Activated naive CD4-positive, alpha-beta T cell treated with anti-CD3 and anti-CD28 coated beads, Interleukin-2, amount 50 U/mL, for 24 hours (primary cell): ENCODE data around the gene NIPBL.
"Not testable (repeated sequence)": the region's sequence is repeated elsewhere in the genome, so short reads cannot be mapped to it uniquely, and the experiment has no call there.

Experiments used
- H3K27ac Mint-ChIP-seq: one replicate; pipeline ENCODE4 v1.8.0; 2021; ENCODE audit warnings: mild to moderate bottlenecking, mixed read lengths
- H3K27me3 Mint-ChIP-seq: one replicate; pipeline ENCODE4 v1.8.0; 2021; ENCODE audit warnings: mixed read lengths
- H3K36me3 Mint-ChIP-seq: one replicate; pipeline ENCODE4 v1.8.0; 2021; ENCODE audit warnings: mixed read lengths
- H3K4me1 Mint-ChIP-seq: one replicate; pipeline ENCODE4 v1.8.0; 2021; ENCODE audit warnings: mixed read lengths
- H3K4me3 Mint-ChIP-seq: one replicate; pipeline ENCODE4 v1.8.0; 2021; ENCODE audit warnings: mild to moderate bottlenecking, mixed read lengths
- H3K9me3 Mint-ChIP-seq: one replicate; pipeline ENCODE4 v1.8.0; 2021; ENCODE audit warnings: mixed read lengths

The NIPBL gene

DNA sequence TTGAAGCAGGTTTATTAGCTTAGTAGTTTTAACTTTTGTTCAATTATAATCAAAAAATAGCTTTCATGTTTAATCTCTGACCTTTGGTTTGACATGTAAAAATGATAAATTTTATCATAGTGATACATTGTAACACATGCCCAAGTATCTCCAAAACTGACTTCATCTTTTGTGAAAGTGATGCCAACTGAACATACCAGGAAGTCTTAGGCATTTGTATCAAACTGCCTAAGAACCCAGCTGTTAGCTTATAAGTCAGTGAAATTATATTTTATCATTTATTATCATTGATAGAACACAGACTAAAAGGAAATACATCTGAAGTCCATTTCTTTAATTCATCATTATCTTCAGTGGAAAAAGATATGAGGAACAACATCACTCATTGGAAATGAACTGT lies 39.1 kb downstream of the NIPBL start:
- Mint-ChIP-seq H3K27ac (no peak overlapping the region), H3K36me3 (peaks cover 4% of the 10 kb centered on the region), H3K9me3 (peaks cover 4% of the 10 kb centered on the region), H3K27me3 (no peaks in the 10 kb centered on the region), H3K4me3 (no peak overlapping the region), H3K4me1 (peaks cover 54% of the 10 kb centered on the region)

DNA sequence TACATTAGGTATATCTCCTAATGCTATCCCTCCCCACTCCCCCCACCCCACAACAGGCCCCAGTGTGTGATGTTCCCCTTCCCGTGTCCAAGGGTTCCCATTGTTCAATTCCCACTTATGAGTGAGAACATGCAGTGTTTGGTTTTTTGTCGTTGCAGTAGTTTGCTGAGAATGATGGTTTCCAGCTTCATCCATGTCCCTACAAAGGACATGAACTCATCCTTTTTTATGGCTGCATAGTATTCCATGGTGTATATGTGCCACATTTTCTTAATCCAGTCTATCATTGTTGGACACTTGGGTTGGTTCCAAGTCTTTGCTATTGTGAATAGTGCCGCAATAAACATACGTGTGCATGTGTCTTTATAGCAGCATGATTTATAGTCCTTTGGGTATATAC lies 40.0 kb downstream of the NIPBL start:
- not testable (repeated sequence) for H3K9me3 Mint-ChIP-seq, H3K27me3 Mint-ChIP-seq, H3K4me3 Mint-ChIP-seq, H3K36me3 Mint-ChIP-seq, H3K27ac Mint-ChIP-seq
- H3K4me1 Mint-ChIP-seq = peaks cover 64% of the 10 kb centered on the region

DNA sequence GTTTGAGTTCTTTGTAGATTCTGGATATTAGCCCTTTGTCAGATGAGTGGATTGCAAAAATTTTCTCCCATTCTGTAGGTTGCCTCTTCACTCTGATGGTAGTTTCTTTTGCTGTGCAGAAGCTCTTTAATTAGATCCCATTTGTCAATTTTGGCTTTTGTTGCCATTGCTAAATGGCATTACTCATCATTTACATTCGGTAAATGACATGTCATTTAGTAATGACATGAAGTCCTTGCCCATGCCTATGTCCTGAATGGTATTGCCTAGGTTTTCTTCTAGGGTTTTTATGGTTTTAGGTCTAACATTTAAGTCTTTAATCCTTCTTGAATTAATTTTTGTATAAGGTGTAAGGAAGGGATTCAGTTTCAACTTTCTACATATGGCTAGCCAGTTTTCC lies 40.8 kb downstream of the NIPBL start:
- not testable (repeated sequence) for H3K4me3 Mint-ChIP-seq, H3K36me3 Mint-ChIP-seq, H3K9me3 Mint-ChIP-seq, H3K27me3 Mint-ChIP-seq
- Mint-ChIP-seq H3K4me1 (peaks cover 69% of the 10 kb centered on the region), H3K27ac (peak overlapping the region; percentile 72)

DNA sequence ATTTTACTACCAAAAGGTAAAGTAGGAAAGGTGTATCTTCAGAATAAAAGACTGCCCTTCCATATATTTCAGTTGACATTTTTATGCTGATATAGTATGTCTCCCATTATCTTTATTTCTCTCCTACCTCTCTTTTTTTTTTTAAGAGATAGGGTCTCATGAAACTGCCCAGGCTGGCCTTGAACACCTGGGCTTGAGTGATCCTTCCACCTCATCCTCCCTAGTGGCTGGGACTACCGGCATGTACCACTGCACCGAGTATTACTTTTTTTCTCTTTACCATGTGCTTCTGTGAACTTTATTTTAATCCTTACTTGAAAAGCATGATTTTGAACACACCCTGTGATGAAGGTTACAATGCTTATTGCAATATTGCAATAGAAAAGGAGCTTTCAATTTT lies 42.7 kb downstream of the NIPBL start:
- no peak overlapping the region for H3K4me3 Mint-ChIP-seq

DNA sequence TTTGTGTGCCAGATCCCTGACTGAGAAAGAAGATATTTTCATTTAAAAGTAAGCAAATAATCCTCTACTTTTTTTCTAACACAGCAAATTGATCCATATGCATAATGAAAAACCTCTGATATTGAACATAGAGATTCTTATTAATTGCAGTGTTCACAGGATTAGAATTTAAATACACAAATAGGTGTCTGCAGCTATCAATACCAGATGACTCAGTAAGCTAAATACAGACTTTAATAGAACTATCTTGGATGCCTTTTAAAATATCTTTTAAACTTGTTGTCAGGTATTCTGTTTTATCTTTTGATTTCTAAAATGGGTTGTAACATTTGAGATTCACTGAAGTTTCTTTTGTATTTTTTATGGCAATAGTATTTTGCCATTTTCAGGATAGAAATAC lies 43.1 kb downstream of the NIPBL start:
- Mint-ChIP-seq H3K4me1 (peaks cover 67% of the 10 kb centered on the region), H3K27me3 (no peaks in the 10 kb centered on the region), H3K27ac (no peak overlapping the region), H3K4me3 (no peak overlapping the region), H3K9me3 (peaks cover 4% of the 10 kb centered on the region), H3K36me3 (peaks cover 4% of the 10 kb centered on the region)

More for the DNA sequence above, 42.7 kb downstream of the NIPBL start:
- H3K27ac Mint-ChIP-seq = no peak overlapping the region
- H3K4me1 Mint-ChIP-seq = peaks cover 66% of the 10 kb centered on the region
- peaks cover 4% of the 10 kb centered on the region for H3K9me3 Mint-ChIP-seq
- H3K27me3 Mint-ChIP-seq = no peaks in the 10 kb centered on the region
- H3K36me3 Mint-ChIP-seq = peaks cover 4% of the 10 kb centered on the region

DNA sequence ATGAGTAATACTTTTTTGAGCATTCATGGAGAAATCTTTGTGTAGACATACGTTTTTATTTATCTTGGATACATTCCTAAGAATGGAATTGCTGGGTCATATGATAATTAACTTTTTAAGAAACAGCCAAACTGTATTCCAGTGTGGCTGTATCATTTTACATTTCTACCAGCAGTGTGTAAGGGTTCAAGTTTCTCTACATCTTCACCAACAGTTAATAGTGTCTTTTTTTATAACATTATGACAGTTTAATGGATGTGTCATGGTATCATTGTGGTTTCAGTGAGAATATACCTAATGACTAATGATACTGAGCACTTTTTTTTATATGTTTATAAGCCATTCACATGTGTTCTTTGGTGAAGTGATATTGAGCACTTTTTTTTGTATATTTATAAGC lies 52.4 kb downstream of the NIPBL start:
- Mint-ChIP-seq H3K27me3 (no peaks in the 10 kb centered on the region), H3K4me3 (peak overlapping the region; percentile 67), H3K27ac (peak overlapping the region; percentile 53), H3K36me3 (peaks cover 6% of the 10 kb centered on the region), H3K4me1 (peaks cover 90% of the 10 kb centered on the region), H3K9me3 (no peaks in the 10 kb centered on the region)

DNA sequence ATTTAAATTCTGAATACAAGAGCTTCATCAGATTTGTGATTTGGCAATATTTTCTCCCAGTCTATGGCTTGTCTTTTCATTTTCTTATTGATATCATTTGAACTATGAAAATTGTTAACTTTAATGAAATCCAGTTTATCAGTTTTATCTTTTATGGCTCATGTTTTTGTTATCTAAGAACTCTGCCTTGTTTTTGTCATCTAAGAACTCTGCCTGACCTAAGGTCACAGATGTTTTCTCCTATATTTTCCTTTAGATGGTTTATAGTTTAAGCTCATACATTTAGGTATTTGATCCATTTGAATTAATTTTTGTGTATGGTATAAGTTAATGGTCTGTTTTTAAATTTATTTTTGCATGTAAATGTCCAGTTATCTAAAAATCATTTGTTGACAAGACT lies 52.9 kb downstream of the NIPBL start:
- Mint-ChIP-seq H3K9me3 (no peaks in the 10 kb centered on the region), H3K4me1 (peaks cover 92% of the 10 kb centered on the region), H3K27ac (no peak overlapping the region), H3K4me3 (no peak overlapping the region), H3K36me3 (peaks cover 6% of the 10 kb centered on the region), H3K27me3 (no peaks in the 10 kb centered on the region)

DNA sequence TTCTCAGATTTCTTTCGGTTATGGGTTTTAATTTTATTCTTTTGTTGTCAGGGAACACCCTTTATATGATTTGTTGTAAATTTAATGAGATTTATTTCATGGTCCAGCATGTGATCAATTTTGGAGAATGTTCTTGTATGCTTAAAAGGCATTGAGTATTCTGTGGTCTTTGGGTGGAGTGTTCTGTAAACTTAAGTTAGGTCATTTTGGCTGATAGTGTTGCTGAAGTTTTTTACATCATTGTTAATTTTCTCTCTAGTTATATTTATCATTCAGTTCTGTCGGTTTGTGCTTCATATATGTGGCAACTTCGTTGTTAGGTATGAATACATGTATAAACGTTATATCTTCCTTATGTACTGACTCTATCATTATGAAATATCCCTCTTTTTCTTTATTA lies 55.5 kb downstream of the NIPBL start:
- Mint-ChIP-seq H3K9me3 (no peaks in the 10 kb centered on the region), H3K4me3 (peak overlapping the region; percentile 34), H3K4me1 (peaks cover 97% of the 10 kb centered on the region), H3K36me3 (peaks cover 4% of the 10 kb centered on the region), H3K27me3 (no peaks in the 10 kb centered on the region), H3K27ac (peak overlapping the region; percentile 30)

DNA sequence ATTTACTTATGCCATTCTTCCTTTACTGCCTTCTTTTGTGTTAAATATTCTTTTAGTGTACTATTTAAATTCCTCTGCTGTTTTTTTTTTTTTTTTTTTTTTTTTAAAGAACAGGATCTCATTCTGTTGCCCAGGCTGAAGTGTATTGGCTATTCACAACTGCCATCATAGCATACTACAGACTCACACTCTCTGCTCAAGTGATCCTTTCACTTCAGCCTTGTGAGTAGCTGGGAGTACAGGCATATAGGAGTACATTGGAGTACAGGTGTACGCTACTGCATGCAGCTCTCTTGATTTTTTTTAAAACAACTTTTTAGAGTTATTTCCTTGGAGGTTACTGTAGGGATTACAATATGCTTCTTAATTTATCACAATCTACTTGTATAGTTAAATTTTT lies 56.1 kb downstream of the NIPBL start:
- Mint-ChIP-seq H3K27me3 (no peaks in the 10 kb centered on the region), H3K4me3 (no peak overlapping the region), H3K4me1 (peaks cover 97% of the 10 kb centered on the region), H3K9me3 (no peaks in the 10 kb centered on the region), H3K36me3 (peaks cover 8% of the 10 kb centered on the region), H3K27ac (no peak overlapping the region)

DNA sequence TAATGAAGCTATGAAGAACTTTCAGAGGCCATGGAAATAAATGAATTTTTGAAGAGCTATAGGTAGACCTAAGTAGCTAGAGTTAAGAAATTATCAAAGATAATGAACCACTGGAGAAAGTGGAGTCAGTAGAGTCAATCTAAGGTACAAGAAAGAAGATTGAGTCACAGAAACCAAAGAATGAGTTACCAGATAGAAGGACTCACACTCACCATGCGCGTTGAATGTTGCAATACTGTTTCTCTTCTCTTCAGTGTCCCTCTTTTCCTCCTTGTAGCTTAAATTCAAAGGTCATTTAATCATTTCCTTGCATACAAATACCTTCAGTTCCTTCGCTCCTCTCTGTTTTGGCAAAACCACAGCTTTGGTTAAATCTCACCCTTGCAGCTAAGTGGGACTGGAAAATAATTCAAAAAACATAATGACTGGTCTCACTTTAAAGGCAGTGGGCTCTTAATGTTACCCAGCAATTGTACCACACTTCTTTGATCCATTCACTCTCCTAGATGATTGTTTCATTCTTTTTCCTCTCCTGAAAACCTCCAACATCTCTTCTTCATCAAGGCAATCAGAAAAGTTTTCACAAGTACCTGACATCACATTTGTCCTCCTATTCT lies 58.3 kb downstream of the NIPBL start:
- Mint-ChIP-seq H3K36me3 (peaks cover 10% of the 10 kb centered on the region), H3K4me3 (no peak overlapping the region), H3K27me3 (no peaks in the 10 kb centered on the region), H3K9me3 (no peaks in the 10 kb centered on the region), H3K4me1 (peaks cover 97% of the 10 kb centered on the region), H3K27ac (peak overlapping the region; percentile 4)

DNA sequence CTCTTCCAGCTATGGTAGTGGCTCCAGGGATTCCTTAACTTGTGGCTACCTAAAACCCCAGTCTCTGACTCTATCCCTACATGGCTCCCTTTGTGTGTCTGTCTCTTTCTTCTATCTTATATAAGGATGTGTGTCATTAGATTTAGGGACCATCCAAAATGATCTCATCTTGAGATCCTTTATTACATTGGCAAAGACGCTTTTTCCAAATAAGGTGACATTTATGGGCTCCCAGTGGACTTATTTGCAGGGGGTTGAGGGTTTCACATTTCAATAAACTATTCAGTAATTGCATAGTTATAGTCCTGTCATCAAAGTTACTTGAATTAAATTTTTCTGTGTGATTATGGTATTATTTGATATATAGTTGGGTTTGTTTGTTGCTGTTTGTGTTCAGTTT lies 59.2 kb downstream of the NIPBL start:
- Mint-ChIP-seq H3K36me3 (peaks cover 10% of the 10 kb centered on the region), H3K27ac (no peak overlapping the region), H3K4me3 (no peak overlapping the region), H3K9me3 (no peaks in the 10 kb centered on the region), H3K4me1 (peaks cover 95% of the 10 kb centered on the region), H3K27me3 (no peaks in the 10 kb centered on the region)

DNA sequence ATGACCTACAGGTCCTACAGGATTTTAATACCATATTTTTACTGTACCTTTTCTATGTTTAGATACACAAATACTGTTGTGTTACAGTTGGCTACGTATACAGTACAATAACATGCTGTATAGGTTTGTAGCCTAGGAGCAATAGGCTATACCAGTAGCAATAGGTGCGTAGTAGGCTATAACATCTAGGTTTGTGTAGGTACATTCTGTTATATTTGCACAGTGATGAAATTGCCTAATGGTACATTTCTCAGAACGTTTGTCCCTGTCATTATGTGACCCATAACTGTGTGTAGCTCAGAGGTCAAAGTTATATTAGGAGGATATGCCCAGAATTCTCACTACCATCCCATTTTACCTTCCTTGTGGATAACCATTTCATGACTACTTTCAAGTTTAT lies 59.7 kb downstream of the NIPBL start:
- Mint-ChIP-seq H3K4me1 (peaks cover 95% of the 10 kb centered on the region), H3K27ac (no peak overlapping the region), H3K36me3 (peaks cover 10% of the 10 kb centered on the region), H3K9me3 (no peaks in the 10 kb centered on the region), H3K4me3 (no peak overlapping the region), H3K27me3 (no peaks in the 10 kb centered on the region)

DNA sequence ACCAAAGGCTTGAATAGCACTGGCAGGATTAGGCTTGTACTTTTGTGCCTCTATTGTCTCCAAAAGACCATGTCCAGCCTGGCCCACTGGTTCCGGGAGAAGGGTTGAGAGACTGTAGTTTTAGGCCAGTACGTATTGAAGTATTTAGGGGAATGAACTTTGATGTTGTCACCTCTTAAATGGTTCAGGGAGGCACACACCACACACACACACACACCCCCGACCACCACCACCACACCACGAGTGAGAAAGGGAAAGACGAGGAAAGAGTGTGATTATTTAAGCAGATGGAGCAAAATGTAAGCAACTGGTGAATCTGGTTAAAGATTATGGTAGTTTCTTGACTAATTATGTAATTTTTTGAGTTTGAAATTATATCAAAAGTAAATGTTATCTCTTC lies 61.6 kb downstream of the NIPBL start:
- no peaks in the 10 kb centered on the region for H3K9me3 Mint-ChIP-seq
- peaks cover 10% of the 10 kb centered on the region for H3K36me3 Mint-ChIP-seq
- no peaks in the 10 kb centered on the region for H3K27me3 Mint-ChIP-seq
- H3K27ac Mint-ChIP-seq = no peak overlapping the region
- no peak overlapping the region for H3K4me3 Mint-ChIP-seq
- peaks cover 85% of the 10 kb centered on the region for H3K4me1 Mint-ChIP-seq

DNA sequence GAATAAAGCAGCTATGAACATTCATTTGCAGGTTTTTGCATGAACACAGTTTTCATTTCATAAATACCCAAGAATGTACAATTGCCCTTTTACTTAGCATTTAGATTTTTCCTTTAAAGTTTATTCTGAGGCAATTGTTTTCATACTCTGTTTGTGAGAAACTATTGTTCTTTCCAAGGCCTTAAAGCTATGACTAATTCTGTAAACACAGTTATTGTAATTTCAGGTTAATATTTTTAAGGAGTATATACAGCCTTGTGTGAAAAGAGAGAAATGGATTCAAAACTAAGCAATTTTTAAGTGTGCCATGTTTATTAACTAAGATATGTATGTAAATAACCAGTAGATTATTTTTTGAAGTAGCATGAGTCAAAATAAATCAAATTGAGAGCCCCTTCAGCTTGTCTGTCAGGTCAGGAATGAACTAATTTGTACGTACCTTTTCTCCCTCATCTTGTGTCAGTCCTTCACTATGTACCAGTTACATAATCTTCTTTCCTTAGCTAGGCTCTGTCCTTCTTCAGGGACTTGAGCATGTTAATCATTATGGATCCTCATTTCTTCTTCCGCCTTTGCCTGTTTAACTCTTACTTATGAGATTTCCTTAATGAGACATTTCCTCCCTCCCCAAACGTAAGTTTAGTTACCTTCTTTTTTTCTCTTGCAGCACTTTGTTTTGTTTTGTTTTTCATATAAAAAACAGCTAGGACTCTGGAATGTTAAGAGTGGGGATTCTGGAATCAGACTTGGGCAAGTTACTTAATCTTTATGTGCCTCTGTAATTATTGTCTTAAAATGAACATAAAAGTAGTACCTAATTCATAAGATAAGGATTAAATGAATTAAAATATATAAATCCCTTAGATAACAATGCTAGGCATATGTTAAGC lies 63.6 kb downstream of the NIPBL start:
- no peak overlapping the region for H3K4me3 Mint-ChIP-seq
- peaks cover 7% of the 10 kb centered on the region for H3K36me3 Mint-ChIP-seq
- H3K9me3 Mint-ChIP-seq = no peaks in the 10 kb centered on the region
- H3K27me3 Mint-ChIP-seq = no peaks in the 10 kb centered on the region
- peaks cover 83% of the 10 kb centered on the region for H3K4me1 Mint-ChIP-seq
- peak overlapping the region; percentile 13 for H3K27ac Mint-ChIP-seq

DNA sequence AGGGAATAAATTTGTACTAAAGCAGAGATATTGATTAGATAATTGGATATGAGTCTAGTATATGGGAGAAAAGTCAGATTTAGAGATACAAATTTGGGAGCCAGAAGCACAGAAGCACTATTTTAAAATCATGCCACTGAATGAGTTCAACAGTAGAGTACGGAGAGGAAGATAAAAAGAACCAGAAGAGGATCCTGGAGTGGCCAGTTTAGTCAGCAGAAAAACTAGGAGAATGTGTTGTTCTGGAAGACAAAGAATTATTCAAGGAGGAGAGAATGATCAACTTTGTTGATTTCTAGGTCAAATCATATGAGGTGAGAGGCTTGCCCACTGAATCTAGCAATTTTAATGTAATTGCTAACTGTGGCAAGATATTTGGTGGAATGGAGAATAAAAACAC lies 67.0 kb downstream of the NIPBL start:
- Mint-ChIP-seq H3K36me3 (no peaks in the 10 kb centered on the region), H3K4me1 (peaks cover 75% of the 10 kb centered on the region), H3K27ac (no peak overlapping the region)

DNA sequence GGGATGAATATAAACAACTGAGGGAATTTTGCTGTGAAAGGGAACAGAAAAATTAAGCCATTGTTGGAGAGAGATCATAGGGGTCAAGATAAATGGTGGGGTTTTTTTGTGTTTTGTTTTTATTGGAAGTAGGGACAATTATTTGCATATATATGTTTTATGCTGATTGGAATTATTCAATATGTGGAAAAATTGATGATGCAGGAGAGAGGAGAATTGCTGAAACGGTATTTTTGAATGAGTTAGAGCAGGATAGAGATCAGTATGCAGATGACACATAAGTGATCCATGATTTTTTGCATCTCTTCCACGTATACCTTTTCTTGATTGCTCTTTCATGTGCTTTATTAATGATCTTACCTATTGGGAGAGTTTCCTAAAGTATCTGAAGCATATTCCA lies 67.5 kb downstream of the NIPBL start:
- Mint-ChIP-seq H3K27me3 (no peaks in the 10 kb centered on the region), H3K9me3 (no peaks in the 10 kb centered on the region), H3K27ac (no peak overlapping the region), H3K4me1 (peaks cover 75% of the 10 kb centered on the region), H3K4me3 (no peak overlapping the region), H3K36me3 (no peaks in the 10 kb centered on the region)

More for the DNA sequence above, 67.0 kb downstream of the NIPBL start:
- no peaks in the 10 kb centered on the region for H3K9me3 Mint-ChIP-seq
- H3K4me3 Mint-ChIP-seq = no peak overlapping the region
- H3K27me3 Mint-ChIP-seq = no peaks in the 10 kb centered on the region
